Dendritic cell treated with granulocyte-macrophage colony-stimulating factor and Interleukin-4, amounts not matched to agents 40 ng/mL and 50 ng/mL, for 4 days (primary cell): ENCODE results near the gene SCGB1D2.

ENCODE experiments used
- H3K27ac Mint-ChIP-seq: one replicate; pipeline ENCODE4 v1.8.0; 2022; ENCODE audit warnings: mild to moderate bottlenecking, mixed read lengths
- H3K27me3 Mint-ChIP-seq: one replicate; pipeline ENCODE4 v1.8.0; 2022; ENCODE audit warnings: mild to moderate bottlenecking, mixed read lengths
- H3K36me3 Mint-ChIP-seq: one replicate; pipeline ENCODE4 v1.8.0; 2022; ENCODE audit warnings: low read depth, mixed read lengths
- H3K4me1 Mint-ChIP-seq: one replicate; pipeline ENCODE4 v1.8.0; 2022; ENCODE audit warnings: low read depth, mixed read lengths
- H3K4me3 Mint-ChIP-seq: one replicate; pipeline ENCODE4 v1.8.0; 2022; ENCODE audit warnings: mild to moderate bottlenecking, moderate library complexity, mixed read lengths
- H3K9me3 Mint-ChIP-seq: one replicate; pipeline ENCODE4 v1.8.0; 2022; ENCODE audit warnings: mixed read lengths
- intact Hi-C: fragments of 100-400 bp; cut with micrococcal nuclease; formaldehyde crosslinking; loops from one replicate; pipeline ENCODE4 v1.15.0; 2022

The SCGB1D2 gene

DNA sequence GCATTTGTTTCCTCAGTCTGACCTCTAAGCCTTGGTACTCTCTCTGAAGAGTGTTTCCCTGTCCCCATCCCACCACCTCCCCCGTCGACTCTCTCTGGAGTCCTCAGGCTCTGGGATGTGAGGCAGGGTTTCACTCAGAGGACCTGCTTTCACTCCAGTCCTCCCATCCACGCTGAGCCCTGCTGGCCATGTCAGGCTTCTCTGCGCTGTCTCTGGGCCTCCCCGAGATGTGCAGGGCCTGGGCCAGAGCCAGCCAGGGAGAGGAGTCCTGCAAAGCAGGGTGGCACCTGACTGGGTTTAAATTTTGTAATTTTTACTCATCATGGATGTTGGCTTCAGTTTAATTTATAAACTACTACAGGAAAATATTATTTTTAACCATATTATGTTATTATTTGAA is 31.2 kb downstream of the SCGB1D2 start:
- H3K9me3 Mint-ChIP-seq = no peaks in the 10 kb centered on the region
- H3K4me3 Mint-ChIP-seq = no peak overlapping the region
- H3K27ac Mint-ChIP-seq = no peak overlapping the region
- H3K4me1 Mint-ChIP-seq = no peaks in the 10 kb centered on the region
- H3K27me3 Mint-ChIP-seq = peaks cover 8% of the 10 kb centered on the region
- intact Hi-C loops = no loop called here
- no peaks in the 10 kb centered on the region for H3K36me3 Mint-ChIP-seq

DNA sequence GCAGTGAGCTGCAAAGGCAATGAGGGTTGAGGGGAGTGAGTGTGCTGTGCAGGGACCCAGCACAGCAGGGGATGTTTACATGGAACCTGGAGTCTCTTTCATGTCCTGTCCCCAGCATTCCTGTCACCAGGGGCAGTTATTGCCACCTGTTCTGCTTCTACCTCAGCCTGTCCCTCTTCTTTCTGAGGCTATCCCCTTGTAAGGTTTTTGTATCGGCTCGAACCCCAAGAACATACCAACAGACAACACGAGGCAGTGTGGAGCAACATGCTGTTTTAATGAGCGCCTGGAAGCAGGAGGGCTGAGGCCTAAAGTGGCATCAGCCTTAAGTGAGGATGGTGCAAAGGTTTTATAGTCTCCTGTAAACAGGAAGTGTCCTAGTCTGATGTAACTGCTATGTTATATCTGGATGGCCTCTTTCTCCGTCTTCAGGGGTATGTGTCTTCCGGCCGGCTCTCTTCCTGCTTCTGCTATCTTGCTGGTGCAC is 31.8 kb downstream of the SCGB1D2 start:
- no peaks in the 10 kb centered on the region for H3K9me3 Mint-ChIP-seq
- intact Hi-C loops = no loop called here
- H3K27ac Mint-ChIP-seq = no peak overlapping the region
- no peaks in the 10 kb centered on the region for H3K36me3 Mint-ChIP-seq
- peaks cover 8% of the 10 kb centered on the region for H3K27me3 Mint-ChIP-seq
- H3K4me1 Mint-ChIP-seq = no peaks in the 10 kb centered on the region
- H3K4me3 Mint-ChIP-seq = no peak overlapping the region

DNA sequence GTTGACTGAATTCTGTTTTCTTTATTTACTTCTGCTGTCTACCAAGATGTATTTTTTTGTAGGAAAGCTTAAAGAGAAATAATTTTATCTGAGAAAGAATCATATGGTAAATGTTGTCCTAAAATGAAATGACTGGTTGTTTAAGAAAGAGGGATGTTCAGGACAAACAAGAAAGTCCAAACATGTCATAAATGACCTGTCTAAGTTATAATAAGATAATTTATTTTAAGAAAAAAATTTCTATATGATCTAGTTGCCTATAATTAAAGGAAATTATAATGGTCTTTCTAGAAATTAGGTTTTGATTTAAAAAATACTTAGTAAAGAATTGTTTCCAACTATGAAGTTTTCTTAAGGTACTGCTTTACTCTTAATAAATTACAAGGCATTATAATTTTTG is 38.4 kb downstream of the SCGB1D2 start:
- H3K4me1 Mint-ChIP-seq = no peaks in the 10 kb centered on the region
- no peak overlapping the region for H3K27ac Mint-ChIP-seq
- H3K9me3 Mint-ChIP-seq = no peaks in the 10 kb centered on the region
- no peak overlapping the region for H3K4me3 Mint-ChIP-seq
- peaks cover 2% of the 10 kb centered on the region for H3K27me3 Mint-ChIP-seq
- intact Hi-C loops = no loop called here
- H3K36me3 Mint-ChIP-seq = no peaks in the 10 kb centered on the region
